ENCODE results near the gene DOCK7.
A peak's percentile ranks its signal among the peaks of the same experiment; 100 is the strongest.
"Not testable (repeated sequence)": the region's sequence is repeated elsewhere in the genome, so short reads cannot be mapped to it uniquely, and the experiment has no call there.

The DOCK7 gene

GRCh38 chr1:62628506-62628905 lies 59.7 kb downstream of the DOCK7 start:
- in situ Hi-C loops (cut with HindIII; ENCODE audit: low pct_ligation_motif_present, low pct_unique_long_range_greater_than_20kb, low sequenced_read_pairs): no loop called here
- DNase-seq: no peak

DNA sequence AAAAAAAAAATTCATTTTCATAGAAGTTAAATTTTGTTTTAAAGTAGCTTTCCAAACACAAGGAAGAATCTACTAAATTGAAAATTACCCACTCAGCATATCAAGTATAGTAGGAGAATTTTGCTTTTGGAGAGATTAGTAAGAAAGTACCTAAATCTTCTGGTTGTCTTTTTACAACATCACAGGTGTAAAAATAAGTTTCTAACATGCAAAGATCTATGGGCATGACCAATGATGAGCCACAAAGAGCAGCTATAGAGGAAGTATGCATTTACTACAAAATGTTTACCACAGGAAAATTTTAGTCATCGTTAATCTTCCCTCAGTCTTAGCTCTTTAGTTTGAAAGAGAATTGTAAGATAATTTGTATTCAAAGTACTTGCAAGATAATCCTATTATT lies 62.8 kb downstream of the DOCK7 start:
- no peak for DNase-seq
- in situ Hi-C loops (cut with HindIII; ENCODE audit: low pct_ligation_motif_present, low pct_unique_long_range_greater_than_20kb, low sequenced_read_pairs): no loop called here

- peak; percentile 63 for DNase-seq
- in situ Hi-C loops (cut with HindIII; ENCODE audit: low pct_ligation_motif_present, low pct_unique_long_range_greater_than_20kb, low sequenced_read_pairs): no loop called here
Observed at GRCh38 chr1:62621907-62622306, 66.3 kb downstream of the DOCK7 start.

DNA sequence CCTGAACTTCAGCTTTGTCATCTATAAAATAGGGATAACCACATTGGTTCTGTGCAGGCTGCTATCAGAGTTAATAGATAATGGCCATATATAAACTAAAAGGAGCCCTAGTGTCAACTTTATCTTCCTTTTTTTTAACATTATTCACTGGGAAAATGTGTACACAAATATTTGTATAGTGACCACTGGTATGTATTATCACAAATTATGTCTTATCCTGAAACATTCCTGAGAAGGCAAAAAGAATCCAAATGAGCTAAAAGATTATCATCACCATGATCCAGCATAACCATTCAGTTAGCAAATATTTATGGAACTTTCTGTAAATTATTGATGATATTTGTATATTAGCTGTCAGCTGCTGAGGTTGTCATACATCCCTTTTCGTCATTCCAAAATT lies 74.3 kb downstream of the DOCK7 start:
- in situ Hi-C loops (cut with HindIII; ENCODE audit: low pct_ligation_motif_present, low pct_unique_long_range_greater_than_20kb, low sequenced_read_pairs): no loop called here
- no peak for DNase-seq

DNA sequence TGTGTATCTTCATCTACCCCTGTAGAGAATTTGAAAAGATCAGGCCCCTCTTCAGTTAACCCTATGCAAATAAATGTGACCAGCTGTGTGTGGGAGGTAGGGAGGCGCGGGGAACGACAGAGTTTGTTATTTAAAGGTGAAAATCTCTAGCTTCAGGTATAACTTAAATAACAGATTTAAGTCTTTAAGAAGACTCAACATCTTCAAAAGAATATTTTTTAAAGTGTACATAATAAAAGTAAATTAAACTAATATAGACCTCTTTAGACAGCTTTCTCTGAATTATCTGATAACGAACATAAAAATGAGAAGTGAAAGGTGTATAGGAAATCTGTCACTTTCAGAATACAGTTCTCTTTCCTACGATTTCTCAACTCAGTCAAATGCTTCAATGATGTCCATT lies 74.9 kb downstream of the DOCK7 start:
- DNase-seq: no peak
- in situ Hi-C loops (cut with HindIII; ENCODE audit: low pct_ligation_motif_present, low pct_unique_long_range_greater_than_20kb, low sequenced_read_pairs): no loop called here

DNA sequence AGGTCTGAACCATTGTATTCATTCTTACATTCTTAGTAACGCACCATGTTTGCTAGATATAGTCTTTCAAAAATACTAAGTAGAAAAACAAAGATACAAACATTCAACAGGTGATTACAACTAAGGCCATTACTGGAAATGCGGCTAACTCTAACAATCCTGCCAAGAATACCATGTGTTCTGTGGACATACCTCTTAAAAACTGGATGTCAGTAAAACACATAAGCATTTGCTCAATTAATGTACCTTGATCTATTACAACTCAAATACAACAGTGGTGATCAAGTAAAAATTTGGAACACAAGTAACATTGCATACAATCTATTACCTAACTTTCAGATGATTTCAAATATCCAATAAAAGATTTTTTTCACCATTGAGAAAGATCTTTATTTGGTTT lies 75.4 kb downstream of the DOCK7 start:
- no peak for DNase-seq
- in situ Hi-C loops (cut with HindIII; ENCODE audit: low pct_ligation_motif_present, low pct_unique_long_range_greater_than_20kb, low sequenced_read_pairs): no loop called here

DNA sequence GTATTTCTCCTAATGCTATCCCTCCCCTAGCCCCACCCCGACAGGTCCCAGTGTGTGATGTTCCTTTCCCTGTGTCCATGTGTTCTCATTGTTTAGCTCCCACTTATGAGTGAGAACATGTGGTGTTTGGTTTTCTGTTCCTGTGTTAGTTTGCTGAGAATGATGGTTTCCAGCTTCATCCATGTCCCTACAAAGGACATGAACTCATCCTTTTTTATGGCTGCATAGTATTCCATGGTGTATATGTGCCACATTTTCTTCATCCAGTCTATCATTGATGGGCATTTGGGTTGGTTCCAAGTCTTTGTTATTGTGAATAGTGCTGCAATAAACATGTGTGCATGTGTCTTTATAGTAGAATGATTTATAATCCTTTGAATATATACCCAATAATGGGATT lies 77.6 kb downstream of the DOCK7 start:
- in situ Hi-C loops (cut with HindIII; ENCODE audit: low pct_ligation_motif_present, low pct_unique_long_range_greater_than_20kb, low sequenced_read_pairs); DNase-seq: not testable (repeated sequence)

- no peak for DNase-seq
- in situ Hi-C loops (cut with HindIII; ENCODE audit: low pct_ligation_motif_present, low pct_unique_long_range_greater_than_20kb, low sequenced_read_pairs): no loop called here
Observed at GRCh38 chr1:62608905-62609304, 79.3 kb downstream of the DOCK7 start.

DNA sequence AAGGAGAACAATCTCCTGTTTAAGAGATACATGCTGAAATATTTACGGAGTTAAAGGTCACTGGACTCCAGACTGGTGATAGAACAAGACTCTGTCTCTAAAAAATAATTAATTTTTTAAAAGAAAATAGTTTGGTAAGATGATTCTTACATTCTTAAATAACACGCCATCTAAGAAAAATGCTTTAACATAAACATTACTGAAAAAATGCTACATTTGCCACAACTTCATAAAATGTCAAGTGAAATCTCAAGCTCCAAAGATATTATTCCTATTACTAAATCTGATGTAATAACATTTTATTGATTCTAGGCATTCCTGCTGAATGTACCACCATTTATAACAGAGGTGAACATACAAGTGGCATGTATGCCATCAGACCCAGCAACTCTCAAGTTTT lies 86.7 kb downstream of the DOCK7 start:
- in situ Hi-C loops (cut with HindIII; ENCODE audit: low pct_ligation_motif_present, low pct_unique_long_range_greater_than_20kb, low sequenced_read_pairs): no loop called here

DNA sequence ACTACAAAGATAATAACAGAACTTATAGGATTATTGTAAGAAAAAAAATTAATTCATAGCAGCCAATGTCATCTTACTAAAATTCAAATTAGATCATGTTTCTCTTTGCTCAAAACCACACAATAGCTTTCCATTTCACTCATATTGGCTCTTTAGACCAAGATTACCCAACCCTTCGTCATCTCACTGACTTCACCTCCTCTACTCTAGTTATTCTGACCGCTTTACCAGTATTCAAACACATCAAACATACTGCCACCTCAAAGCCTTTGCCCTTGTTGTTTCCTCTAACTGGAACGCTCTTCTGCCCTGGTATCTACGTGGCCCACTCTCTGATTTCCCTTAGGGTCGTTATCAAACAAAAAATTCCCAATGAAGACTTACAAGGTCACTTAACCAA lies 89.1 kb downstream of the DOCK7 start:
- DNase-seq: no peak
- in situ Hi-C loops (cut with HindIII; ENCODE audit: low pct_ligation_motif_present, low pct_unique_long_range_greater_than_20kb, low sequenced_read_pairs): no loop called here

More for the DNA sequence above, 86.7 kb downstream of the DOCK7 start:
- no peak for DNase-seq

- in situ Hi-C loops (cut with HindIII; ENCODE audit: low pct_ligation_motif_present, low pct_unique_long_range_greater_than_20kb, low sequenced_read_pairs): no loop called here
- no peak for DNase-seq
Observed at GRCh38 chr1:62597281-62597680, 90.9 kb downstream of the DOCK7 start, which contains the start of gene ANGPTL3. Gene ANGPTL3 (plus strand): TSS chr1:62597520. CDS start chr1:62597567, 47 bp downstream.

DNA sequence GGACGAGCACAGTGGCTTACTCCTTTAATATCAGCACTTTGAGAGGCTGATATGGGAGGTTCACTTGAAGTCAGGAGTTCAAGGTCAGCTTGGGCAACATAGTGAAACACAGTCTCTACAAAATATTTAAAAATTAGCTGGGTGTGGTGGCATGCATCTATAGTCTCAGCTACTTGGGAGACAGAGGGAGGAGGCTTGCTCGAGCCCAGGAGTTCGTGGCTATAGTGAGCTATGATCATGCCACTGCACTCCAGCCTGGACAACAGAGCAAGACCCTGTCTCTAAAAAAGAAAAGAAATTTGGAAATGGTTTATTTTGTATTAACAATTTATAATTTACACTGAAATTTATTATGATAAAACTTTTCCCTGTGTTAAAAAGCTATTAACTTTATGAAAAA lies 92.5 kb downstream of the DOCK7 start:
- DNase-seq: no peak
- in situ Hi-C loops (cut with HindIII; ENCODE audit: low pct_ligation_motif_present, low pct_unique_long_range_greater_than_20kb, low sequenced_read_pairs): no loop called here

DNA sequence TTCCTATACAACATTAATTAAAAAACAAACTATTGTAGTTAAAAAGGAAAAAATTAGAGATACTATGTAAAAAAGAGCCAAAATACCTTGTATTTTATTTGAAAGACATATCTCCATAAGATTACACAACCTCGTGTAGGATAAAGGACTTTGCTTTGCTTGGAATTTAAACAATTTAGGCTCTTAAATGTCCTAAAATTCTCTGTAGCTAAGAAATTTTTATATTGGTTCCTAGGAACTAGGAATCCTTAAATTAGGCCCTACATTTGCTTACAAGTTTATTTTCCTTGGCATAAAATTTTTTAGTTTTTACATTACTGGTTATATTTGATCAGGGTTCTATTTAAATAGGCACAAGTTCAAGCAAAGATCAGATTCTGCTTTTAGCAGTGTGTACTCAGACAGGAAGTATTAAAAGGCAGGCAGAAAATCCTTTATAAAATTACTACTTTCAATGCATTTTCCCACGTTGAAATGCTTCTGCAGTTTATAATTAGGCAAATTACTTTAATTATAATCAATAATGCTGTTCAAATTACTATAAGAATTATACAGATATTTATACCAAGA lies 94.3 kb downstream of the DOCK7 start:
- no peak for DNase-seq
- in situ Hi-C loops (cut with HindIII; ENCODE audit: low pct_ligation_motif_present, low pct_unique_long_range_greater_than_20kb, low sequenced_read_pairs): no loop called here

- in situ Hi-C loops (cut with HindIII; ENCODE audit: low pct_ligation_motif_present, low pct_unique_long_range_greater_than_20kb, low sequenced_read_pairs): no loop called here
- no peak for DNase-seq
Observed at GRCh38 chr1:62590970-62591368, 97.2 kb downstream of the DOCK7 start.

- in situ Hi-C loops (cut with HindIII; ENCODE audit: low pct_ligation_motif_present, low pct_unique_long_range_greater_than_20kb, low sequenced_read_pairs): no loop called here
- peak; percentile 45 for DNase-seq
Observed at GRCh38 chr1:62590255-62590969, 97.8 kb downstream of the DOCK7 start.

- in situ Hi-C loops (cut with HindIII; ENCODE audit: low pct_ligation_motif_present, low pct_unique_long_range_greater_than_20kb, low sequenced_read_pairs): no loop called here
- DNase-seq: peak; percentile 49
Observed at GRCh38 chr1:62589321-62589720, 98.9 kb downstream of the DOCK7 start.

DNA sequence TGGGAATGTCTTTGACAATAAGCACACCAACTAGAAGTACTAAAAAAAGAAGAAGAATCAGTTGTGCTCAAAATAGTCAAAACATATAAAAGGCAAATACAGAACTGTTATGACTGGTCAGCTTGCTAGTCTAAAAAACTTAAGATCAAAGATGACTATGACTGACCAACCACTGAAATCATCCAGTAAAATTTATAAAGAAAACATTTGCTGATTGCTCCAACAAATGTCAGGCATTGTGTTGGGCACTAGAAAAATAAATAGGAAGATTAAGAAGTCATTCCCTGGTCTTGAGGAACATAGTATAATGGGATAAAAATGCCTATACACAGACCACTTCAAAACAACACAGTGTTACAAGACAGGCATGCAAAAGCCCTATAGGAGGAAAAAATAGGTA lies 100.2 kb downstream of the DOCK7 start:
- in situ Hi-C loops (cut with HindIII; ENCODE audit: low pct_ligation_motif_present, low pct_unique_long_range_greater_than_20kb, low sequenced_read_pairs): no loop called here
- DNase-seq: no peak

GRCh38 chr1:62585469-62586155 lies 102.6 kb downstream of the DOCK7 start:
- in situ Hi-C loops (cut with HindIII; ENCODE audit: low pct_ligation_motif_present, low pct_unique_long_range_greater_than_20kb, low sequenced_read_pairs): no loop called here
- DNase-seq: no peak

DNA sequence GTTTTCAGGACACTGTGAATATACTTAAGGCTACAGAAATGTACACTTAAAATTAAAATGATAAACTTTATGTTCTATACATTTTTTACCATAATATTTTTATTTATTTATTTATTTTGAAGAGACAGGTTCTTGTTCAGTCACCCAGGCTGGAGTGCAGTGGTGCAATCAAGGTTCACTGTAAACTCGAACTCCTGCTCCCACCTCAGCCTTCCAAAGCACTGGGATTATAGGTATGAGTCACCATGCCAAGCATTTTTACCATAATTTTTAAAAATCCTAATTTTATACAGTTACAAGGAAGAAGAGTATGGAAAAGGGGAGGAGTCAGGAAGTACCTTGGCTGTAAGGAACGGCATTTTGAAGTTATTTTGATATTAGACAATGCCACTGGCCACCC lies 114.5 kb downstream of the DOCK7 start:
- in situ Hi-C loops (cut with HindIII; ENCODE audit: low pct_ligation_motif_present, low pct_unique_long_range_greater_than_20kb, low sequenced_read_pairs): no loop called here
- no peak for DNase-seq

DNA sequence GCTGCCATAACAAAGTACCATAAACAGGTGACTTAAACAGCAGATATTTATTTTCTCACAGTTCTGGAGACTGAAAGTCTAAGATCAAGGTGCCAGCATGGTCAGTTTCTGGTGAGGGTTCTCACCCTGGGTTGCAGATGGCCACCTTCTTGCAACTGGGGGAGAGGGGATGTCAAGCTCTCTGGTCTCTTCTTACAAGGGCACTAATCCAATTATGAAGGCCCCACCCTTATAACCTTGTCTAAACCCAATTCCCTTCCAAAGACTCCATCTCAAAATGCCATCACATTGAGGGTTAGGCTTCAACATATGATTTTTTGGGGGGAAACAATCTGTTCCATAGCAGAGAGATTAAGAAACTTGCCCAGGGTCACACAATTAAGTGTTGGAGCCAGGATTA lies 115.7 kb downstream of the DOCK7 start:
- DNase-seq: no peak
- in situ Hi-C loops (cut with HindIII; ENCODE audit: low pct_ligation_motif_present, low pct_unique_long_range_greater_than_20kb, low sequenced_read_pairs): no loop called here
